ENCODE results near the gene TTC31.
A peak's percentile ranks its signal among the peaks of the same experiment; 100 is the strongest.
"Not testable (repeated sequence)": the region's sequence is repeated elsewhere in the genome, so short reads cannot be mapped to it uniquely, and the experiment has no call there.

TTC31 gene

DNA sequence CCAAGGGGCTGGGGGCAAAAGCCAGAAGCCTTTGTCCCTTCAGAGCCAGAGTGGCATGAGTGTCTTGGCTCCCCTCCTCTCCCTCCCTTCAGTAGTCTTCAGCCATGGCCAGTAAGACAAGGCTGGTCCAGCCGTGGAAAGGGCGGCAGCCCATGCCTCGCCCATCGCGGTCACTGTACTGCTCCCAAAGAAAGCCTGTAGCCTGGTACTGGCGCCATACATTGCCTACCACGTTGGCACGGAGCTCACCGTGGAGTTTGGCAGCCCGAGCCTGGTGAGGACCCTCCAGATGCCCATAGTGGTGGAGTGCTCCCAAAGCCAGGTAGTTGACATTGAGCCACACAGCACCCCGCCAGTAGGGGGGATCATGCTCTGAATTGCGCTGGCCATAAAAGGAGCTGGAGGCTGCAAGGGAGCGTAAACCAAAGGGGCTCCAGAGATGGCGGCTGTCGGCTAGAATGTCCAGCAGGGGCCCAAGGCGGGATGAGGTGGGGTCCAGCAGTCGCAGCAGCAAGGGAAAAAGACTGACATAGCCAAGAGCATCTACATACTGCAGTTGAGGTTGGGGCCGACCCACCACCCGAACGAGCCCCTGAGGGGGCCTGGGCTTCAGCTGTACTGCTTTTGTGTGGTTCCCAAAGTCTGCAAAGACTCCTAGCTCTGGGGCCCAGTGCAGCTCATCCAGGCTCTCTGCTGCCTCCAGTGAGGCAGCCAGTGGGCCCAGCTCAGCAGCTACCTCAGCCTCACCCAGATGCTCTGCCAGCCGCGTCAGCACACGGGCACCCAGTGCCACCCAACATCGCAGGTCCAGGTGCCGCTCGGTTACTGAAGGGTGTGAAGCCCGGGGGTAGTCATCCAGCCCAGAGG, 21.5 kb upstream of the TTC31 start:
- DNase-seq: peak; percentile 45
- Mint-ChIP-seq H3K36me3 (peaks cover 24% of the 10 kb centered on the region), H3K4me1 (peaks cover 56% of the 10 kb centered on the region), H3K27ac (no peak overlapping the region), H3K4me3 (no peak overlapping the region), H3K9me3 (no peaks in the 10 kb centered on the region), H3K27me3 (peaks cover 3% of the 10 kb centered on the region)
- CTCF ChIA-PET: interaction anchor here (0.9 to 2.1 kb wide), 4 partner anchors 14 to 125 kb away, joined by 3 to 7 read pairs (median 3); no protein-coding TSS in a partner anchor

DNA sequence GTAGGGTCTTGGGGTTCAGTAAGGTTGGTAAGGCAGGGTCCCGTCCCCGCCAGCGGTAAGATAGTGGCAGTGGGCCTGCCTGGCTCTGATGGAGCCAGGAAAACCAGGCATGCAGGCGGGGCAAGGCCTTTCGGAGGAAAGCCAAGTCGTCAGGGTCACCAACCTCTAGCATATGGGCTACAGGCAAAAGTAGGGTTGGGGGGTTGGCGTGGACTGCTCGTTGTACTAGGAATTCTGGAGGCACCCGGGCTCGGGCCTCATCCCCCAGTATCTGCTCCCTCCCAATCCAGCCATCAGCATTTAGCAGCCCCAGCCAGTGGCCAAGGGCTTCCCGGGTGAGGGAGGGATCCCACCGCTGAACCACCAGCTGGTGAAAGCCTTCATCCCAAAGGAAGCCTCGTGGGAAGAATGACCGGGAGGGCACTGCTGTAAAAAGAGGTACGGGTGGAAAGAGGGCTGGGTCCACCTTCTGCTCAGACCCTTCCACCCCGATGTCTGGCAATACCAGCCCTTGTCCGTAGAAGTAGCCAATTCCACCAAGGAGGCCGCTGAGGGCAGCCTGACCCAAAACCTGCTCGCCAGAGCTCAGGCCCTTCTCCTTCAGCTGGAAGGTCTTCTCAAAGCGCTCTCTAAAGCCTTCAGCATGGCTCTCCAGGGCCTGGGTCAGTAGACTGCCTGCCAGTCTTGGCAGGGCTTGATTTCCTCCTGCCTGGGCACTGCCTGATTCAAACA, 20.7 kb upstream of the TTC31 start:
- peaks cover 20% of the 10 kb centered on the region for H3K36me3 Mint-ChIP-seq
- peaks cover 48% of the 10 kb centered on the region for H3K4me1 Mint-ChIP-seq
- no peak for DNase-seq
- no peak overlapping the region for H3K4me3 Mint-ChIP-seq
- CTCF ChIA-PET: interaction anchor here (0.9 to 1.2 kb wide), 3 partner anchors 13 to 124 kb away, joined by 3 read pairs; no protein-coding TSS in a partner anchor
- H3K9me3 Mint-ChIP-seq: no peaks in the 10 kb centered on the region
- H3K27ac Mint-ChIP-seq: no peak overlapping the region
- H3K27me3 Mint-ChIP-seq: peaks cover 3% of the 10 kb centered on the region

DNA sequence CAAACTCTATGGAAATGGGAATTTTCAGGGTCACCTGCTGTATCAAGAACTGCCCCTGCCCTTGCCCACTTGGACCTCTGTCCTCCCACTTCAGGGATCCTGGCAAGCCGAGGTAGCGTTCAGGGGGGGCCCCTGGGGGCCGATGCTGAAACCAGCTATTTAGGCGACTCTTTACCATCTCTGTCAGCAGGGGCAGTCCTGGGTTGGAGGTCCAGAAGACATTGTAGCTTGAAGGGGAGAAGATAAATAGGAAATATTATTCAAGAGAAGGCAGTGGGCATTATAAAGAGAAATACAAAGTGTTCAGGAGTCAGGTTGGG, 20.1 kb upstream of the TTC31 start:
- DNase-seq: no peak
- Mint-ChIP-seq H3K4me1 (peaks cover 45% of the 10 kb centered on the region), H3K9me3 (no peaks in the 10 kb centered on the region), H3K27me3 (peaks cover 3% of the 10 kb centered on the region), H3K36me3 (peaks cover 19% of the 10 kb centered on the region), H3K27ac (peak overlapping the region; percentile 54), H3K4me3 (peak overlapping the region; percentile 31)
- CTCF ChIA-PET: no interaction called here

DNA sequence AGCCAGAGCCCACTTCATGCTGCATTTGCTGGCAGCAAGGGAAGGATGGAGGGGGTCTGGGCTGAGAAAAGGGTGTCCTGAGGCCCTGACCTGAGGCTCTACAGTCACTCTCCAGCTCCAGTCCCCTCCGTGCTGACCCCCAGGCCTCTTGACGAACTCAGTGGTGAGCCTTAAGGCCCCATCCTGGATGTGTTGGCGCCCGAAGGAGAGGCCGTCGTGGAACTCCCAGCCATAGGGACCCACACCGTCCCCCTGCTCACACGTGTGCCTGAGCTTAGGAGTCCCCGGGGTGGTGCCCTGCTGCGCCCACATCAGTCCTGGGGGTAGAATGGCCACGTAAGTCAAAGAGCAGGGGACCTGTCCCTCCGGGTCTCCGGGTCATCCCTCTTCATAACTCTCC, 18.5 kb upstream of the TTC31 start:
- CTCF ChIA-PET: interaction anchor here (1.1 to 1.2 kb wide), 3 partner anchors 18 to 67 kb away, joined by 3 to 4 read pairs (median 4); partner anchors contain the start of genes C2orf81, CCDC142 and TTC31
- DNase-seq: no peak
- Mint-ChIP-seq H3K4me3 (peak overlapping the region; percentile 98), H3K36me3 (peaks cover 19% of the 10 kb centered on the region), H3K9me3 (no peaks in the 10 kb centered on the region), H3K4me1 (peaks cover 36% of the 10 kb centered on the region), H3K27ac (peak overlapping the region; percentile 74), H3K27me3 (peaks cover 3% of the 10 kb centered on the region)

DNA sequence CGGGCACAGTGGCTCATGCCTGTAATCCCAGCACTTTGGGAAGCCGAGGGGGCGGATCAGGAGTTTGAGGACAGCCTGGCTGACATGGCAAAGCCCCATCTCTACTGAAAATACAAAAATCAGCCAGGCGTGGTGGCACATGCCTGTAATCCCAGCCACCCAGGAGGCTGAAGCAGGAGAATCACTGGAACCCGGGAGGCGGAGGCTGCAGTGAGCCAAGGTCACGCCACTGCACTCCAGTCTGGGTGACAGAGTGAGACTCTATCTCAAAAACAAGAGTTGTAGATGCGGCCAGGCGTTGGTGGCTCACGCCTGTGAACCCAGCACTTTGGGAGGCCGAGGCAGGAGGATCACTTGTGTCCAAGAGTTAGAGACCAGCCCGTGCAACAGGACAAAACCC, 12.1 kb upstream of the TTC31 start:
- DNase-seq, H3K27me3 Mint-ChIP-seq, H3K9me3 Mint-ChIP-seq: not testable (repeated sequence)
- H3K36me3 Mint-ChIP-seq: peaks cover 37% of the 10 kb centered on the region
- CTCF ChIA-PET: interaction anchor here (2.9 kb wide), 1 partner anchor 11 kb away, joined by 27 read pairs; the partner anchor contains the start of genes CCDC142 and TTC31
- peak overlapping the region; percentile 66 for H3K4me3 Mint-ChIP-seq
- H3K27ac Mint-ChIP-seq: peak overlapping the region; percentile 86
- peaks cover 44% of the 10 kb centered on the region for H3K4me1 Mint-ChIP-seq

DNA sequence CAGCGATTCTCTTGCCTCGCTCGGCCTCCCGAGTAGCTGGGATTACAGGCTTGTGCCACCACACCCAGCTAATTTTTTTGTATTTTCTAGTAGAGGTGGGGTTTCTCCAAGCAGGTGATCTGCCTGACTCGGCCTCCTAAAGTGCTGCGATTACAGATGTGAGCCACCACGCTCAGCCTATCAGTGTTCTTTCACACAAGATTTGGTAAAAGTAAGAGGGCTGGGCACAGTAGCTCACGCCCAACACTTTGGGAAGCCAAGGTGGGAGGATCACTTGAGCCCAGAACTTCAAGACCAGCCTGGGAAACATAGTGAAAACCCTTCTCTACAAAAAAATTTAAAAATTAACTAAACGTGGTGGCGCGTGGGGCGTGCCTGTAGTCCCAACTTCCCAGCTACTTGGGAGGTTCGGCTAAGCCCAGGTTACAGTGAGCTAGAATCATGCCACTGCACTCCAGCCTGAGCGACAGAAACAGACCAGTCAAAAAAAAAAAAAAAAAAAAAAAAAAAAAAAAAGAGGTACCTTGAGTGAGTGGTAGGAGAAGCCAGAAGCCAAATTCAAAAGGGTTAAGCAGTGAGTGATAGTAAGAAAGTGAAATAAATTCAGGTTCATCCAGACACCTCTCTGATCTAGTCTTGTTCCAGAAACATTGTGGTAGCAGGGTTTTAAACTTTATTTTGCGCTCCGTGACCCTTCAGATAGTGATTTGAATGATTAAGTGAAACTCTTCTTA, 11.4 kb upstream of the TTC31 start:
- H3K4me3 Mint-ChIP-seq: peak overlapping the region; percentile 96
- peaks cover 7% of the 10 kb centered on the region for H3K27me3 Mint-ChIP-seq
- peak overlapping the region; percentile 99 for H3K27ac Mint-ChIP-seq
- no peaks in the 10 kb centered on the region for H3K9me3 Mint-ChIP-seq
- DNase-seq: no peak
- H3K36me3 Mint-ChIP-seq: peaks cover 38% of the 10 kb centered on the region
- CTCF ChIA-PET: interaction anchor here (1.0 to 2.9 kb wide), 2 partner anchors 10 to 13 kb away, joined by 3 to 27 read pairs; partner anchors contain the start of genes CCDC142, TTC31 and WBP1
- H3K4me1 Mint-ChIP-seq: peaks cover 40% of the 10 kb centered on the region

DNA sequence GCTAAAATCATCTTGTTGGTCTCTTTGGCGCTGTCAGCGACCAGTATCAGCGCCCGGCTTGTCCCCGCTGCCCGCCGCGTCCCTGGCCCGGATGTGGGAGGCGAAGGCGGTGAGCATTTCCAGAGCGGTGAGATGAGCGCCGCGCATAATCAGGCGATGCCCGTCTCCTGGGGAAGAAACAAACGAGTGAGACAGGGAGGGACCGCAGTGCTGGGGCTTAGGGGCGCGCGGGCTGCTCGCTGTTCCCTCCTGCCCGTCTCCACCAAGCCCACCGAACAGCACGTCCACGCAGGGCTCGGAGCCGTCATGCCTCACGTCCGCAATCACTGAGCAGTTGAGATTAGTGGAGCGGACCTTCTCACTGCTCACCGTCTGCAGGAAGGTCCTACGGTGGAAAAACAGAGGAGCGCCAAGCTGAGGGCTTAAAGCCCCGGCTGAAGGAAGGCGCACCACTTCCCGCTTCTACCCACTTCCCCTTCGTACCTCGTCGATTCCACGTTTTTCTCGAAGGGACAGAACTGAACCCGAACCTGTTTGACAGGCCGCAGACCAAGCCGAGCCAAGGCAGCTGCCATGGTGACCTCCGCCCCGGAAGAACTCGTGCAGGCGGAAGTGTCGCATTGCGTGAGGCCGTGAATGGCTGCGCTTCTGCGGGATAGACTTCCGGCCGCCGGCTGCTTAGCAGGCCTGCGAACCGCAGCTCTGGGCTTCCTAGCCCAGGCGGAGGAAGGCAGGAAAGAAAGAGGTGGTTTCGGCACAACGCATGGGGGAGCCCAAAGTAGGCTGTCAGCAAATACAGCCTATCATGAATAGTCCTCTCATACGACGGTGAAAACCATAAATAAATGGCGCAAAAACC, 10.6 kb upstream of the TTC31 start, which contains the start of gene MRPL53:
TSS of gene MRPL53 (minus strand) at position 595 of the 859 bp plus-strand sequence. CDS start at position 575, 20 bp downstream.
- Mint-ChIP-seq H3K4me3 (peak within 1 kb of the TSS; percentile 96), H3K9me3 (no peaks in the 10 kb centered on the region), H3K36me3 (peaks cover 38% of the 10 kb centered on the region), H3K27me3 (peaks cover 7% of the 10 kb centered on the region), H3K4me1 (peaks cover 40% of the 10 kb centered on the region), H3K27ac (peak within 1 kb of the TSS; percentile 99)
- CTCF ChIA-PET: interaction anchor here (0.6 to 3.4 kb wide), 9 partner anchors 10 to 113 kb away, joined by 3 to 27 read pairs (median 4); partner anchors contain the start of genes CCDC142, INO80B, TTC31 and WBP1
- DNase-seq: peak; percentile 97

DNA sequence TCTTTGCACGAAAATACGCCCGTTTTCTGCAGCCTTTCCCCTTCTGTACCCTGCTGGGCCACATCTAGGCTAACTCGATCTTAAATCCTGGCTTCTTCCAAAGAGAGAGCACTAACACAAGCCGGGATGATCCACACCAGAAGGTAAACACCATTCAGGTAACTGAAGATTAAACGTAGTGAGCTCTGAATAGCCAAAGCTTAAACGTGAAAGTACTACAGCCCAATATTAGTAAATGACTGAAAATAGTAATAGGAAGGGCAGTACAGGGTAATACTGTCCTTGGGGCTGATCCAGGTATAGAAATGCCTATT, 10.0 kb upstream of the TTC31 start:
- peaks cover 40% of the 10 kb centered on the region for H3K4me1 Mint-ChIP-seq
- H3K9me3 Mint-ChIP-seq: no peaks in the 10 kb centered on the region
- peak overlapping the region; percentile 96 for H3K4me3 Mint-ChIP-seq
- H3K36me3 Mint-ChIP-seq: peaks cover 43% of the 10 kb centered on the region
- CTCF ChIA-PET: interaction anchor here (0.9 to 3.4 kb wide), 7 partner anchors 9 to 113 kb away, joined by 3 to 27 read pairs (median 4); partner anchors contain the start of genes CCDC142, INO80B, TTC31 and WBP1
- H3K27me3 Mint-ChIP-seq: peaks cover 7% of the 10 kb centered on the region
- H3K27ac Mint-ChIP-seq: peak overlapping the region; percentile 99
- DNase-seq: no peak

DNA sequence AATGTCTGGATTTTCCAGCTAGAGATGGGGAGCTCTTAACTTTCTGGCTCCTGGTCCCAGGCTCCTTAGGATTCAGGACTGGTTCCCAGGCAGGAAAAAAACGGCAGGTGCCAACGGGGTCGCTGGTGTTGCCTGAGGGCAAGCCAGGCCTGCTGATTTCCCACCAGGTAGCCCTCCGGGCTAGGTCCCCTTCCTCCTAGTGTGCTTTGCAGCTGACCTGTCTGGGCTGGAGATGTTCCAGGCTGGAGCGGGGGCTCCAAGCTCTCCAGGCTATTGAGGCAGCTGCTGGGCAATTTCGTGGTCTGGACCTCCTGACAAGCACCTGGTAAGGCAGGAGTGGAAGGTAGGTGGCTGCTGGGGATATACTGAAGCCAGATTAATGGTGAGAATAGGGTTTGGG, 8.4 kb upstream of the TTC31 start:
- CTCF ChIA-PET: interaction anchor here (1.7 to 3.4 kb wide), 3 partner anchors 9 to 19 kb away, joined by 3 to 11 read pairs (median 6); partner anchors contain the start of genes CCDC142, INO80B and TTC31
- Mint-ChIP-seq H3K36me3 (peaks cover 46% of the 10 kb centered on the region), H3K4me1 (peaks cover 43% of the 10 kb centered on the region), H3K4me3 (no peak overlapping the region), H3K9me3 (no peaks in the 10 kb centered on the region), H3K27me3 (peaks cover 7% of the 10 kb centered on the region), H3K27ac (no peak overlapping the region)
- no peak for DNase-seq

DNA sequence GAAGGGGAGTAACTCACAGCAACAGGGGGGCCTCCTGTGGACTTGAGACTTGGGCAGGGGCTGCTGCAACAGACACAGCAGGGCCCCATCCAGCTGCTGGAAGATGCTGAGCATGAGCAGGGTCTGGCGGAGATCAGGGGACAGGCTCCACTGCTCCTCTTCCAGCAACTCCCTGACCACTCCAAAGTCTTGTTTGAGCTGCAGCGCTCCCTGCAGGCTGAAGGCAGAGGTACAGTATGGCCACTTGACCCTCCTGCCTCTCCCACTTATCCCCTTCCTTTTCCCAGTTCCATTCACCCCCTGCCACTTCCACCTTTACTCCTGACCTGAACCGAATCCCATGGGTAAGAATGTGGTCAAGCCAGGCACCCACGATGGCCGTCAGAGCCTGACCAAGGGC, 8.0 kb upstream of the TTC31 start:
- H3K27ac Mint-ChIP-seq: peak overlapping the region; percentile 20

DNA sequence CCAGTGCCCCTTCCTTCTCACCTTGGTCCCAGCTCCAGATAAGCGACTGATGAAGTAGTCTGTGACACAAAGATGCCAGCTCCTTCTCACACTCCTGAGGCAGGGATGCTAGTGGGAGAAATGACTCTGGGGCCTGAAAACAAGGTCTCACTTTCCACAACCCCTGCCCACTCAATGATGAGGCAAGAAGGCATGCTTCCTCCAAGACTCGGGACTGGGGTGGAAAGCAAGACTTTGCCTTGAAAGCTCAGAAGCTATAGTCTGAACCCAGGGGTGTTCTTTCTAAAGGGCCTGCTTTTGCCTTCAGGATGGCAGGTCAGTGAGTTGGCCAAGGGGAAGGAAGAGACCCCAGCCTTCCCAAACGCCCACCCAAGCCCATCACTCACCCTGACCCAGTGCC, 1.4 kb upstream of the TTC31 start:
- Mint-ChIP-seq H3K27me3 (no peaks in the 10 kb centered on the region), H3K4me3 (peak overlapping the region; percentile 100), H3K4me1 (peaks cover 48% of the 10 kb centered on the region), H3K27ac (no peak overlapping the region), H3K9me3 (no peaks in the 10 kb centered on the region), H3K36me3 (peaks cover 38% of the 10 kb centered on the region)
- CTCF ChIA-PET: interaction anchor here (0.7 to 6.1 kb wide), 10 partner anchors 9 to 147 kb away, joined by 3 to 86 read pairs (median 8); partner anchors contain the start of genes AUP1, HTRA2, INO80B and MRPL53
- DNase-seq: no peak

More for the DNA sequence above, 8.0 kb upstream of the TTC31 start:
- no peaks in the 10 kb centered on the region for H3K9me3 Mint-ChIP-seq
- H3K4me3 Mint-ChIP-seq: no peak overlapping the region
- H3K36me3 Mint-ChIP-seq: peaks cover 48% of the 10 kb centered on the region
- peaks cover 7% of the 10 kb centered on the region for H3K27me3 Mint-ChIP-seq
- H3K4me1 Mint-ChIP-seq: peaks cover 44% of the 10 kb centered on the region
- DNase-seq: no peak
- CTCF ChIA-PET: interaction anchor here (0.9 to 3.4 kb wide), 4 partner anchors 8 to 112 kb away, joined by 3 to 11 read pairs (median 6); partner anchors contain the start of genes CCDC142 and TTC31

DNA sequence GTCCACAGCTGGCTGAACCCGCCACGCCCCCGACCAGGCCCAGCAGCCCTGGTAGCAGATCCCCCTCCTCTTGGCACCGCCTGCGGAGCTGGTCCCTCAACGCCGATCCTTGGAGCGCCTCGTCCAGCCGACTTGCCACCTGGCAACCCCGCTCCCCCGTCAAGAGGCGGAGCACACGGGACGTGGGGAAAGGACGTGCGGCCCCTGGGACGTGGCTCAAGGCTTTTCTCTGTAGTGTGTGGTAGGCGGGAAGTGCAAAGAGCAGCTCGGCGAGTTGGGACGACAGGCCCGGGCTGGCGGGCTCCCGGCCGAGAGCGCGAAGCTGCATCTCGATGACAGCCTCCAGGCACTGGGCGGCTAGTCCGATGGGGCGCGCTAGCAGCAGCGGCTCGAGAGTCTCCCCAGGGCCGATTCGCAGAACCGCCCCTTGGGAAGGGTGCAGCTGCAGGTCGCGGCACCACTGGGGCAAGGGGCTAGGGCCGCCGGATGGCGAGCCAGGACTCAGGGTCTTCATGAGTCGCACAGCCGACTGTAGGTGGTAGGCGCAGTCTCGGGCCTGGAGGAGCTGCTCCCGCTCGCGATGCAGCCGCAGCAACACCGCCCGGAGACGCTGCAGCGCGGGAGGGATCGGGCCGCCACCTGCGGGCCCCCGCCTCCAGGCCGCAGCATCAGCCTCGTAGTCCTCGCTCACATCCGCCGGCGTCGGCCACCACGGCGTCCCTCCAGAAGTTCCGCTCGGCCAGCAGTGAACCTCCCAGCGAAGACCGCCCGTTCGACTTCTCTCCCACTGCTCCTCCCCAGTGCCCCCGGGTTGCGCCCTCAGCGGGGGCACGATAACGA, 700 bp upstream of the TTC31 start:
- Mint-ChIP-seq H3K36me3 (peaks cover 42% of the 10 kb centered on the region), H3K27me3 (no peaks in the 10 kb centered on the region), H3K9me3 (no peaks in the 10 kb centered on the region), H3K4me1 (peaks cover 51% of the 10 kb centered on the region), H3K4me3 (peak overlapping the region; percentile 100), H3K27ac (peak overlapping the region; percentile 98)
- CTCF ChIA-PET: interaction anchor here (0.8 to 6.1 kb wide), 16 partner anchors 8 to 147 kb away, joined by 3 to 86 read pairs (median 4); partner anchors contain the start of genes AUP1, HTRA2, INO80B and MOGS
- peak; percentile 75 for DNase-seq
